OCI-LY1 (cell line): ENCODE data around the gene GSC2.

Experiments used
- H2AFZ ChIP-seq: fragments of 200-600 bp; sonication (generic), shearing (Covaris generic); 2 replicates; pipeline ENCODE4 v1.6.0; 2014; ENCODE audit warnings: antibody characterized with exemption, mild to moderate bottlenecking, low read length
- H3F3A ChIP-seq: fragments of 200-600 bp; sonication (generic), shearing (Covaris generic); 2 replicates; pipeline ENCODE4 v1.6.0; 2014; ENCODE audit warnings: mild to moderate bottlenecking, antibody characterized with exemption, low read length, moderate library complexity; ENCODE audit not compliant: insufficient read depth
- H3K27ac ChIP-seq: fragments of 200-600 bp; sonication (generic); 2 replicates; pipeline ENCODE4 v1.5.1; 2014; ENCODE audit warnings: low read length, mixed run types, mild to moderate bottlenecking, low read depth; ENCODE audit not compliant: poor library complexity, severe bottlenecking
- H3K27me3 ChIP-seq: fragments of 200-600 bp; sonication (generic); 2 replicates; pipeline ENCODE4 v1.6.0; 2014; ENCODE audit warnings: antibody characterized with exemption, mild to moderate bottlenecking, low read length, moderate library complexity; ENCODE audit not compliant: insufficient read depth
- H3K36me3 ChIP-seq: fragments of 200-600 bp; sonication (generic); 2 replicates; pipeline ENCODE4 v1.6.1; 2014; ENCODE audit warnings: mild to moderate bottlenecking, antibody characterized with exemption, low read length, moderate library complexity, mixed read lengths; ENCODE audit not compliant: insufficient read depth
- H3K4me1 ChIP-seq: fragments of 200-600 bp; sonication (generic); 2 replicates; pipeline ENCODE4 v1.5.1; 2014; ENCODE audit warnings: mild to moderate bottlenecking, low read length, moderate library complexity; ENCODE audit not compliant: insufficient read depth, severe bottlenecking
- H3K4me2 ChIP-seq: fragments of 200-600 bp; sonication (generic), shearing (Covaris generic); 2 replicates; pipeline ENCODE4 v1.6.1; 2014; ENCODE audit warnings: low read length
- H3K4me3 ChIP-seq: fragments of 200-600 bp; sonication (generic); 2 replicates; pipeline ENCODE4 v1.5.1; 2014; ENCODE audit warnings: low read length, low read depth, mild to moderate bottlenecking, mixed read lengths; ENCODE audit not compliant: poor library complexity, severe bottlenecking
- H3K79me2 ChIP-seq: fragments of 200-600 bp; shearing (Covaris generic); 2 replicates; pipeline ENCODE4 v1.6.1; 2016; ENCODE audit warnings: mixed run types, low read length, mixed read lengths; ENCODE audit not compliant: insufficient read depth
- H3K9ac ChIP-seq: fragments of 200-600 bp; sonication (generic), shearing (Covaris generic); 2 replicates; pipeline ENCODE4 v1.6.1; 2014; ENCODE audit warnings: mild to moderate bottlenecking, low read length, mixed read lengths
- H3K9me2 ChIP-seq: fragments of 200-600 bp; sonication (generic), shearing (Covaris generic); 2 replicates; pipeline ENCODE4 v1.6.1; 2014; ENCODE audit warnings: low read depth, mild to moderate bottlenecking, low read length, mixed read lengths
- H3K9me3 ChIP-seq: fragments of 200-600 bp; shearing (Covaris generic); 2 replicates; pipeline ENCODE4 v1.6.1; 2014; ENCODE audit warnings: low read length, mixed read lengths
- H4K20me1 ChIP-seq: fragments of 200-600 bp; sonication (generic), shearing (Covaris generic); 2 replicates; pipeline ENCODE4 v1.6.0; 2016; ENCODE audit warnings: mild to moderate bottlenecking, low read length; ENCODE audit not compliant: insufficient read depth
- EZH2 ChIP-seq: fragments of 200-600 bp; sonication (generic), shearing (Covaris generic); IDR thresholded peaks from 2 replicates; pipeline ENCODE4 v1.8.0; 2017; ENCODE audit warnings: borderline replicate concordance, mixed run types, mild to moderate bottlenecking, antibody characterized with exemption, low read length, moderate library complexity, mixed read lengths
- TF ChIP-seq, protein P1 (sequence below): fragments of 200-600 bp; sonication (generic), shearing (Covaris generic); IDR thresholded peaks from 2 replicates; pipeline ENCODE4 v1.5.1; 2017; ENCODE audit warnings: mild to moderate bottlenecking, antibody characterized with exemption, low read length, moderate library complexity, mixed read lengths

GSC2 gene

DNA sequence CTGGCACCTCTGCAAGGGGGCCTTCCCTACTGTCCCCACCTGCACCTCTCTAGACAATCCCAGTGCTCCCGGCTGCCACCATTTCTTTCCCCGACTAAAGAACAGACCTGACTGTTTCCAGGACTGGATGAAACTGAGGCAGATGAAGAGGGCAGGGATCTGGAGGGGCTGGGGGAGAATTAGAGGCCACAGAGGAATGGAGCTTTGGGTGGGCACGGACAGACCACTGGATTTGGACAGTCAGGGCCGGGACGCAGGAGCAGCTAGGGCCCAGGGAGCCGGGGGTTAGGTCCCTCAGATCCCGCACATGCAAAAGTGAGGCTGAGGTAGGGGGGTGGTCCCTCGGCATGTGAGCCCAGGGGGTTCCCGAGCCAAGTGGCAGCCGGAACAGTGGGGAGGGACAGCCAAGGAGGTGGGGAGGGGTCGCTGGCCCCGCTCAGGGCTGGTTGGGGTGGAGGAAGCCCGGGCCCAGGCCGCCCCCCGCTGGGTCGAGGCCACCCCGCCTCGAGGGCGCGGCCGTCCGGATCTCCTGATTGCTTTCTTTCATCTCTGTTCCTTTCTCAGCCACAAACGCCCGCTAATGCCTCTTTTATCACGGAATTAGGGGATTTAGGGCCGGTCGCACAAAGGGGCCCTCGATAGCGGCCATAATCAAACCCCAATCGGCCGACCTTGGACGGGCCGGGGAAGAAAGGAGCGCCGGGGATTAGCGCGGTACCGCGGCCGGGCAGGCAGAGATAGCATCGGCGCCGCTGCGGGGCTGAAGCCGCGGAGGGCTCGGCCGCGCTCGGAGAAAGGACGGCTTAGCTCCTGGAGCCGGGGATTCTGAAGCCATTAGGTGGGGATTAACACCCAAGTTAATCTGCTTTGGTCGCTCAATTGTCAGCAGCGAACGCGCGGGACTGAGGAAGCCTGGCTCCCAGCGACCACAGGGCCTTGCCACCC is 19.2 kb upstream of the GSC2 start:
- Histone ChIP-seq H3K9me3 (no peaks in the 10 kb centered on the region), H3K4me3 (no peak overlapping the region), H3K79me2 (peaks cover 13% of the 10 kb centered on the region), H3F3A (no peaks in the 10 kb centered on the region), H4K20me1 (no peaks in the 10 kb centered on the region), H3K4me1 (peaks cover 30% of the 10 kb centered on the region), H3K4me2 (no peak overlapping the region), H3K36me3 (no peaks in the 10 kb centered on the region; the same call in 1 of the 2 replicates), H3K27me3 (peaks cover 13% of the 10 kb centered on the region), H3K27ac (no peak overlapping the region), H3K9me2 (no peaks in the 10 kb centered on the region), H3K9ac (no peak overlapping the region), H2AFZ (no peak overlapping the region)
- no peak for TF ChIP-seq EZH2
- TF ChIP-seq, protein P1, sequence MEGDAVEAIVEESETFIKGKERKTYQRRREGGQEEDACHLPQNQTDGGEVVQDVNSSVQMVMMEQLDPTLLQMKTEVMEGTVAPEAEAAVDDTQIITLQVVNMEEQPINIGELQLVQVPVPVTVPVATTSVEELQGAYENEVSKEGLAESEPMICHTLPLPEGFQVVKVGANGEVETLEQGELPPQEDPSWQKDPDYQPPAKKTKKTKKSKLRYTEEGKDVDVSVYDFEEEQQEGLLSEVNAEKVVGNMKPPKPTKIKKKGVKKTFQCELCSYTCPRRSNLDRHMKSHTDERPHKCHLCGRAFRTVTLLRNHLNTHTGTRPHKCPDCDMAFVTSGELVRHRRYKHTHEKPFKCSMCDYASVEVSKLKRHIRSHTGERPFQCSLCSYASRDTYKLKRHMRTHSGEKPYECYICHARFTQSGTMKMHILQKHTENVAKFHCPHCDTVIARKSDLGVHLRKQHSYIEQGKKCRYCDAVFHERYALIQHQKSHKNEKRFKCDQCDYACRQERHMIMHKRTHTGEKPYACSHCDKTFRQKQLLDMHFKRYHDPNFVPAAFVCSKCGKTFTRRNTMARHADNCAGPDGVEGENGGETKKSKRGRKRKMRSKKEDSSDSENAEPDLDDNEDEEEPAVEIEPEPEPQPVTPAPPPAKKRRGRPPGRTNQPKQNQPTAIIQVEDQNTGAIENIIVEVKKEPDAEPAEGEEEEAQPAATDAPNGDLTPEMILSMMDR = no peak

DNA sequence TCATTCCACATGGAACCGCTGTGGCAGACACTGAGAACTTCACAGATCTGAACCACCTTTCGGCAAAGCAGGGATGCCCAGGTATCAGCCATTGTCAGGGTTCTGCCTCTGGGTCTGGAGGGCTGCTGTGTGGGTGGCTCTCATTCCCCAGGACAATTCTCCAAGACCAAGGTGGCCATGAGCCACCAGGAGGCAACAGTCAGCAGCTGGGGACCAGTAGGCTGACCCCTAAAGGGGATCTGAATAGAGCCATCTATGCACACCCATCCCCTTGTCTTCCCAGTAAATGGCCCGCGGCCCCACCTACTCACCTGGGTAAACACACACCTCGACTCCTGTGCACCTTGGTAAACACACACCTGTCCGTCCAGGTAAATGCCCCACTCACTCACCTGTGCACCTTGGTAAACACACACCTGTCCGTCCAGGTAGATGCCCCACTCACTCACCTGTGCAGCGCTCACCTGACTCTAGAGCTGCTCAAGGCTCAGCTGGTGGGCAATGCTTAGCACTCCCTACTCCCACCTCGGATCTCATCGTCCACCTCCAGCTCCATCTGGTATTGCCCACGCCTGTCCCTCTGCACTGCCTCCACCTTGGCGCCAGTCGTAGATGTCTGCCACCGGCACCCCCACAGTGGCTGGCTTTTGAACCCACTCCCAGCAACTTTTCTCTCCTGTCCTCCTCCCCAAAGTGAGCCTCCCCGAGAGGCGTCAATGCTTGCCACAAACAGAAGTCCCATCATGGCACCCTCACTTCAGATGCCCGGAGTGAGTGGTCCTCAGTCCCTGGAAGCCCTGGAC is 18.2 kb upstream of the GSC2 start:
- no peak overlapping the region for H3K4me3 ChIP-seq
- H4K20me1 ChIP-seq = no peaks in the 10 kb centered on the region
- H3K79me2 ChIP-seq = peaks cover 13% of the 10 kb centered on the region
- no peak overlapping the region for H3K4me2 ChIP-seq
- peaks cover 13% of the 10 kb centered on the region for H3K27me3 ChIP-seq
- H3K36me3 ChIP-seq = no peaks in the 10 kb centered on the region; the same call in 1 of the 2 replicates
- no peaks in the 10 kb centered on the region for H3F3A ChIP-seq
- no peaks in the 10 kb centered on the region for H3K9me3 ChIP-seq
- no peaks in the 10 kb centered on the region for H3K9me2 ChIP-seq
- no peak overlapping the region for H3K9ac ChIP-seq
- H3K4me1 ChIP-seq = peaks cover 21% of the 10 kb centered on the region
- H2AFZ ChIP-seq = no peak overlapping the region
- H3K27ac ChIP-seq = no peak overlapping the region
- TF ChIP-seq, protein P1 = no peak
- TF ChIP-seq EZH2 = no peak

DNA sequence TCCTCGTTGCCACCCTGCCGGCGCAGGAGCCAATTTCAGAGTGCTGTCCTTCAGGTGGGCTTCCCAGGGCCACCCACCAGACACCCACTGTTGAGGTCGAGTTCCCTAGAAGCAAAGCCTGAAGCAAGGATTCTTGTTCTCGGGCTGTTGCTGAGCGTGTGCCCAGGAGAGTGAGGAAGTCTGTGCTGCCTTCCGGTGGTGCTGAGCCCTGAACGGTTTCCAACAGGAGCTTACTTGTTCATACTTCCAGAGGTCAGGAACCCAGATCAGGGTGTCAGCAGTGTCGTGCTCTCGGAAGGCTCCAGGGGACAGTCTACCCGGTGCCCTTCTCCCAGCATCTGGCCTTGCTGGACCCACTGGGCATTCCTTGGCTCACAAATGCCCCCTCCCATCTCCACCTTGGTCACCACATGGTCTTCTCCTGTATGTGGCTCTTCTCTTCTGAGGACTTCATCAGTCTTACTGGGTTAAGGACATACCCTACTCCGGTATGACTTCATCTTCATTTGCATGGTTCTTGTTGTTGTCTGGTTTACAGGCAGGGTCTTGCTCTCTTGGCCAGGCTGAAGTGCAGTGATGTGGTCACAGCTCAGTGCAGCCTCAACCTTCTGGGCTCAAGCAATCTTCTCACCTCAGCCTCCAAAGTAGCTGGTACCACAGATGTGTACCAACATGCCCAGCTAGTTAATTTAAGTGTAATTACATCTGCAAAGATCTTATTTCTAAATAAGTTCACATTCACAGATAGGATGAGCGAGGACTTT is 17.2 kb upstream of the GSC2 start:
- H2AFZ ChIP-seq = no peak overlapping the region
- H3K9me3 ChIP-seq = no peaks in the 10 kb centered on the region
- H3K4me3 ChIP-seq = no peak overlapping the region
- no peak overlapping the region for H3K27ac ChIP-seq
- H3F3A ChIP-seq = no peaks in the 10 kb centered on the region
- H3K36me3 ChIP-seq = no peaks in the 10 kb centered on the region; the same call in 1 of the 2 replicates
- H3K79me2 ChIP-seq = peaks cover 7% of the 10 kb centered on the region
- no peak overlapping the region for H3K4me2 ChIP-seq
- H3K4me1 ChIP-seq = peaks cover 11% of the 10 kb centered on the region
- H3K9me2 ChIP-seq = no peaks in the 10 kb centered on the region
- no peaks in the 10 kb centered on the region for H4K20me1 ChIP-seq
- H3K27me3 ChIP-seq = peaks cover 13% of the 10 kb centered on the region
- no peak overlapping the region for H3K9ac ChIP-seq
- TF ChIP-seq EZH2 = no peak
- TF ChIP-seq, protein P1 = no peak
